Liver (tissue), 9 donors: ENCODE measurements around the gene RPS6KB2. TPM values are rescaled to one million over a fixed set of nuclear protein-coding genes. Genes with fewer than 3 reads are reported as not detected.

Source experiments
- DNase-seq: peaks from one replicate; pipeline ENCODE4 v3.0.0-alpha.2; 2017; ENCODE audit warnings: low spot score
- H3K27ac ChIP-seq, 2 donors: one replicate each; pipeline ENCODE4 v1.7.0; 2013; ENCODE audit warnings: inconsistent platforms in 2 of 2, low read length in 2 of 2, control low read depth in 1 of 2, low read depth in 1 of 2, mild to moderate bottlenecking in 1 of 2
- H3K27me3 ChIP-seq, 4 donors: one replicate each; pipeline versions ENCODE4 v1.6.1 to v1.7.0; 2013; ENCODE audit warnings: low read length in 3 of 4, inconsistent platforms in 1 of 4, mild to moderate bottlenecking in 1 of 4, moderate library complexity in 1 of 4; ENCODE audit not compliant: control insufficient read depth in 4 of 4, insufficient read depth in 4 of 4
- H3K36me3 ChIP-seq, 4 donors: one replicate each; pipeline versions ENCODE4 v1.6.1 to v1.7.0; 2013; ENCODE audit warnings: low read length in 3 of 4, mild to moderate bottlenecking in 3 of 4, low read depth in 1 of 4, moderate library complexity in 1 of 4; ENCODE audit not compliant: control insufficient read depth in 4 of 4, insufficient read depth in 3 of 4
- H3K4me1 ChIP-seq, 4 donors: one replicate each; pipeline versions ENCODE4 v1.6.1 to v1.7.0; 2013; ENCODE audit warnings: low read length in 3 of 4, mild to moderate bottlenecking in 3 of 4, moderate library complexity in 1 of 4; ENCODE audit not compliant: control insufficient read depth in 4 of 4, insufficient read depth in 4 of 4
- H3K4me3 ChIP-seq, 3 donors: one replicate each; pipeline versions ENCODE4 v1.6.1 to v1.7.0; 2013; ENCODE audit warnings: low read length in 3 of 3, control low read depth in 1 of 3, low read depth in 1 of 3, mild to moderate bottlenecking in 1 of 3
- H3K9ac ChIP-seq, 2 donors: one replicate each; pipeline ENCODE4 v1.7.0; 2013; ENCODE audit warnings: low read length in 2 of 2, mild to moderate bottlenecking in 2 of 2, moderate library complexity in 2 of 2, control low read depth in 1 of 2, low read depth in 1 of 2
- H3K9me3 ChIP-seq, 4 donors: one replicate each; pipeline versions ENCODE4 v1.6.1 to v1.7.0; 2013; ENCODE audit warnings: low read length in 3 of 4; ENCODE audit not compliant: control insufficient read depth in 4 of 4
- ATF3 ChIP-seq: IDR thresholded peaks from 2 replicates; pipeline ENCODE4 v1.6.1; 2016; ENCODE audit warnings: antibody characterized with exemption
- CTCF ChIP-seq: fragments of 150-350 bp; IDR thresholded peaks from 2 replicates; pipeline ENCODE4 v1.5.1; 2017; ENCODE audit warnings: improper control_type of control experiment, low read depth, low read length; ENCODE audit not compliant: missing input control
- EGR1 ChIP-seq, 2 donors: IDR thresholded peaks; 2 replicates each; pipeline ENCODE4 v1.6.1; 2016 to 2018; ENCODE audit warnings: antibody characterized with exemption in 2 of 2, low read depth in 2 of 2
- FOXA2 ChIP-seq: IDR thresholded peaks from 2 replicates; pipeline ENCODE4 v1.6.1; 2016; ENCODE audit warnings: antibody characterized with exemption
- GABPA ChIP-seq, 2 donors: IDR thresholded peaks in 1 of 2; conservative IDR thresholded peaks in 1 of 2; 2 replicates each; pipeline ENCODE4 v1.6.1; 2016; ENCODE audit warnings: antibody characterized with exemption in 2 of 2, mild to moderate bottlenecking in 1 of 2, moderate library complexity in 1 of 2
- HNF4G ChIP-seq: IDR thresholded peaks from 2 replicates; pipeline ENCODE4 v1.6.1; 2016; ENCODE audit warnings: antibody characterized with exemption
- JUND ChIP-seq, 2 donors: IDR thresholded peaks; 2 replicates each; pipeline ENCODE4 v1.6.1; 2016; ENCODE audit warnings: antibody characterized with exemption in 2 of 2
- RAD21 ChIP-seq, 2 donors: IDR thresholded peaks; 2 replicates each; pipeline ENCODE4 v1.6.1; 2016; ENCODE audit warnings: antibody characterized with exemption in 2 of 2, mild to moderate bottlenecking in 2 of 2
- REST ChIP-seq: IDR thresholded peaks from 2 replicates; pipeline ENCODE4 v1.6.1; 2016; ENCODE audit warnings: antibody characterized with exemption, mild to moderate bottlenecking
- RXRA ChIP-seq, 2 donors: IDR thresholded peaks; 2 replicates each; pipeline ENCODE4 v1.6.1; 2017 to 2018; ENCODE audit warnings: antibody characterized with exemption in 2 of 2, mild to moderate bottlenecking in 1 of 2
- SP1 ChIP-seq: IDR thresholded peaks from 2 replicates; pipeline ENCODE4 v1.6.1; 2018; ENCODE audit warnings: antibody characterized with exemption, mild to moderate bottlenecking
- TAF1 ChIP-seq: conservative IDR thresholded peaks from 2 replicates; pipeline ENCODE4 v1.6.1; 2016; ENCODE audit warnings: antibody characterized with exemption, mild to moderate bottlenecking
- ZBTB33 ChIP-seq: IDR thresholded peaks from 2 replicates; pipeline ENCODE4 v1.6.1; 2016; ENCODE audit warnings: antibody characterized with exemption
- WGBS: extraction: QIAGEN DNeasy Blood & Tissue Kit; methylation state at CpG from one replicate; pipeline ENCODE4 v1.1.7; 2013; 5-methylcytosine and 5-hydroxymethylcytosine counted together
- polyA plus RNA-seq, 2 donors: library from polyadenylated mRNA; stranded (reverse) in 1 of 2; unstranded in 1 of 2; fragments of 200-250 nt in 1 of 2; fragments of >200 nt in 1 of 2; fragmentation: Nextera tagmentation in 1 of 2; extraction: Ambion mirVana in 1 of 2; gene quantifications; one replicate each; pipeline versions ENCODE4 v1.2.1 to v1.2.3, GENCODE V29; 2013 to 2015
- total RNA-seq, 2 donors: library from RNA; depleted of rRNA; stranded (reverse); fragments of >200 nt; gene quantifications; one replicate each; pipeline ENCODE4 v1.2.3, GENCODE V29; 2014
- donor health status: healthy.
- donor health status: healthy.
- donor health status: healthy.
- donor health status: healthy.
- donor health status: healthy.

The RPS6KB2 gene
- total and polyA plus RNA-seq, 4 donors: 31.5 to 49.6 (median 37.7) TPM

GRCh38 chr11:67415501-67416304 is 12.6 kb upstream of the RPS6KB2 start, which contains the start of gene CARNS1 (continued):
- TF ChIP-seq CTCF (no peak), TAF1 (no peak), RXRA (IDR thresholded peaks at IDR 0.05) (no peak), JUND (IDR thresholded peaks at IDR 0.05) (no peak)

- Histone ChIP-seq H3K27me3 (no peaks in the 10 kb centered on the region), H3K4me3 (no peak overlapping the region), H3K27ac (no peak overlapping the region), H3K9ac (no peak overlapping the region), H3K4me1 (peaks cover 21 to 38% (median 28%) of the 10 kb centered on the region in 4 donors), H3K9me3 (no peaks in the 10 kb centered on the region), H3K36me3 (no peaks in the 10 kb centered on the region)
- DNase-seq: no peak
- WGBS: 74% methylated on average over 21 of the region's 21 CpGs
- TF ChIP-seq GABPA (IDR thresholded peaks at IDR 0.05 in 1 of 2, conservative IDR thresholded peaks at IDR 0.05 in 1 of 2): no peak
- TF ChIP-seq JUND (IDR thresholded peaks at IDR 0.05): no peak
- TF ChIP-seq SP1: no peak
- no peak for TF ChIP-seq REST
- TF ChIP-seq ZBTB33: no peak
- TF ChIP-seq EGR1 (IDR thresholded peaks at IDR 0.05; ENCODE audit: low read depth in 2 of 2): no peak
- TF ChIP-seq RAD21 (IDR thresholded peaks at IDR 0.05): no peak
- TF ChIP-seq ATF3: no peak
- TF ChIP-seq FOXA2: no peak
- no peak for TF ChIP-seq HNF4G
- TF ChIP-seq RXRA (IDR thresholded peaks at IDR 0.05): no peak
These were observed 11.6 kb upstream of the RPS6KB2 start for GRCh38 chr11:67416416-67417335.
